Measurements from ENCODE around the gene GCLM.
"Not testable (repeated sequence)": the region's sequence is repeated elsewhere in the genome, so short reads cannot be mapped to it uniquely, and the experiment has no call there.

GCLM gene

GRCh38 chr1:93909146-93910050 lies at the start of gene GCLM:
Gene GCLM, minus strand, starts transcription at chr1:93909430. Its CDS starts 267 bp downstream, at chr1:93909163.
- peak; percentile 86 for DNase-seq

GRCh38 chr1:93958726-93959100 lies 49.5 kb upstream of the GCLM start:
- no peak for DNase-seq

- no peak for DNase-seq
These were observed 48.9 kb upstream of the GCLM start for GRCh38 chr1:93958032-93958725.

- DNase-seq = no peak
These were observed 46.5 kb upstream of the GCLM start for GRCh38 chr1:93955765-93956164.

GRCh38 chr1:93947002-93947686 lies 37.9 kb upstream of the GCLM start:
- not testable (repeated sequence) for DNase-seq

GRCh38 chr1:93938461-93939145 lies 29.4 kb upstream of the GCLM start:
- DNase-seq = no peak

GRCh38 chr1:93937997-93938396 lies 28.8 kb upstream of the GCLM start:
- DNase-seq = no peak

GRCh38 chr1:93925206-93925605 lies 16.0 kb upstream of the GCLM start:
- DNase-seq = no peak

GRCh38 chr1:93919780-93920179 lies 10.6 kb upstream of the GCLM start:
- DNase-seq = no peak

- DNase-seq = no peak
These were observed 8.1 kb upstream of the GCLM start for GRCh38 chr1:93917302-93917701.

GRCh38 chr1:93910880-93911279 lies 1.6 kb upstream of the GCLM start:
- not testable (repeated sequence) for DNase-seq

- no peak for DNase-seq
These were observed 1.1 kb upstream of the GCLM start for GRCh38 chr1:93910305-93910704.

- peak; percentile 47 for DNase-seq
These were observed 660 bp downstream of the GCLM start for GRCh38 chr1:93908394-93909145.

GRCh38 chr1:93907718-93908117 lies 1.5 kb downstream of the GCLM start:
- DNase-seq = no peak

GRCh38 chr1:93906480-93906879 lies 2.8 kb downstream of the GCLM start:
- DNase-seq = no peak

- no peak for DNase-seq
These were observed 3.5 kb downstream of the GCLM start for GRCh38 chr1:93905734-93906133.

- no peak for DNase-seq
These were observed 4.2 kb downstream of the GCLM start for GRCh38 chr1:93905051-93905450.

- no peak for DNase-seq
These were observed 5.0 kb downstream of the GCLM start for GRCh38 chr1:93904228-93904627.

GRCh38 chr1:93900723-93901504 lies 8.3 kb downstream of the GCLM start:
- DNase-seq = no peak

- DNase-seq = no peak
These were observed 9.6 kb downstream of the GCLM start for GRCh38 chr1:93899543-93900207.

GRCh38 chr1:93888900-93889299 lies 20.3 kb downstream of the GCLM start:
- DNase-seq = no peak

All from activated effector memory CD4-positive, alpha-beta T cell treated with Interleukin-2 at 50 U/mL for 16 hours (primary cell).